RWPE2 (cell line): ENCODE measurements around the gene EHD4.

ENCODE experiments used
- ATAC-seq: fragments of 200-7000 bp; cut with Tn5 transposase; 3 replicates; pipeline ENCODE4 v1.9.1; 2021; ENCODE audit warnings: low read depth
- DNase-seq: peaks from one replicate; pipeline ENCODE4 v3.0.0-alpha.2; 2020; ENCODE audit warnings: low spot score
- H3K27ac ChIP-seq: fragments of 450-650 bp; 2 replicates; pipeline ENCODE4 v1.5.1; 2017; ENCODE audit warnings: mild to moderate bottlenecking; ENCODE audit not compliant: poor library complexity, severe bottlenecking
- H3K27me3 ChIP-seq: fragments of 250-450 bp; sonication (Bioruptor Pico); 2 replicates; pipeline ENCODE4 v1.5.1; 2021; ENCODE audit warnings: mild to moderate bottlenecking, moderate library complexity; ENCODE audit not compliant: insufficient read depth, poor library complexity, severe bottlenecking
- H3K36me3 ChIP-seq: fragments of 250-450 bp; sonication (Bioruptor Pico); 2 replicates; pipeline ENCODE4 v1.5.1; 2020; ENCODE audit warnings: low read depth, mild to moderate bottlenecking, moderate library complexity
- H3K4me1 ChIP-seq: fragments of 250-450 bp; sonication (Bioruptor Pico); 2 replicates; pipeline ENCODE4 v1.5.1; 2021; ENCODE audit warnings: mild to moderate bottlenecking, moderate library complexity; ENCODE audit not compliant: insufficient read depth, poor library complexity, severe bottlenecking
- H3K4me3 ChIP-seq: fragments of 250-450 bp; sonication (Bioruptor Pico); 2 replicates; pipeline ENCODE4 v1.5.1; 2021; ENCODE audit warnings: mild to moderate bottlenecking, moderate library complexity; ENCODE audit not compliant: severe bottlenecking
- H3K9me3 ChIP-seq: fragments of 250-450 bp; sonication (Bioruptor Pico); 2 replicates; pipeline ENCODE4 v1.5.1; 2021; ENCODE audit warnings: mild to moderate bottlenecking, moderate library complexity; ENCODE audit not compliant: severe bottlenecking
- CTCF ChIP-seq: fragments of 450-650 bp; IDR thresholded peaks from one replicate; pipeline ENCODE4 v1.5.1; 2017; ENCODE audit warnings: mild to moderate bottlenecking, moderate library complexity; ENCODE audit not compliant: poor library complexity, severe bottlenecking

The EHD4 gene

GRCh38 chr15:41950489-41950888 lies 21.9 kb downstream of the EHD4 start:
- no peak for DNase-seq
- TF ChIP-seq CTCF, result no peak
- no peak overlapping the region for H3K4me3 ChIP-seq
- H3K4me1 ChIP-seq, result peaks cover 19% of the 10 kb centered on the region
- ATAC-seq, result no peak
- H3K27me3 ChIP-seq, result no peaks in the 10 kb centered on the region
- H3K9me3 ChIP-seq, result no peaks in the 10 kb centered on the region
- no peak overlapping the region for H3K27ac ChIP-seq
- peaks cover 58% of the 10 kb centered on the region for H3K36me3 ChIP-seq

DNA sequence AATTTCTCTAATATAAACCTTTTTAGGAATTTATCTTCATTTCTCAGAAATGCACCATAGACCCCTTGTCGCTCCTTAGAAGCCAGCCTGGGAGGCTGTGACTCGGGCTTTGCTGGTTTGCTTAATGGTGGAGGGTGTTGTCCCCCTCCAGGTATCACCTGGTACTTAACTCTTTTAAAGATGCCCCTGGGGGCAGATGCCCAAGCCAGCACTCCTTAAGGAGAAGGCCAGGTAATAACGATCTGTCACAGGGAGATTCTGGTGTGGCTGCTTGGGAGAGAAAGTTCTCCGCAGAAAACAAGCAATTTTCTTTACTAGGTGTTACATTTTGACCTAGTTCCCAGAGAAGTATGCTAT lies 22.3 kb downstream of the EHD4 start:
- no peak for TF ChIP-seq CTCF
- Histone ChIP-seq H3K9me3 (no peaks in the 10 kb centered on the region), H3K27me3 (no peaks in the 10 kb centered on the region), H3K4me3 (no peak overlapping the region), H3K36me3 (peaks cover 58% of the 10 kb centered on the region), H3K27ac (no peak overlapping the region), H3K4me1 (peaks cover 20% of the 10 kb centered on the region)
- DNase-seq (no peak), ATAC-seq (no peak)

GRCh38 chr15:41949401-41950126 lies 22.8 kb downstream of the EHD4 start:
- DNase-seq (no peak), ATAC-seq (no peak)
- Histone ChIP-seq H3K9me3 (no peaks in the 10 kb centered on the region), H3K27ac (no peak overlapping the region), H3K27me3 (no peaks in the 10 kb centered on the region), H3K4me1 (peaks cover 26% of the 10 kb centered on the region), H3K4me3 (no peak overlapping the region), H3K36me3 (peaks cover 56% of the 10 kb centered on the region)
- no peak for TF ChIP-seq CTCF

GRCh38 chr15:41948490-41948889 lies 23.9 kb downstream of the EHD4 start:
- Histone ChIP-seq H3K36me3 (peaks cover 53% of the 10 kb centered on the region), H3K27me3 (no peaks in the 10 kb centered on the region), H3K9me3 (no peaks in the 10 kb centered on the region), H3K27ac (peak overlapping the region; percentile 95), H3K4me3 (no peak overlapping the region), H3K4me1 (peaks cover 36% of the 10 kb centered on the region)
- no peak for DNase-seq
- TF ChIP-seq CTCF, result no peak
- ATAC-seq, result no peak

DNA sequence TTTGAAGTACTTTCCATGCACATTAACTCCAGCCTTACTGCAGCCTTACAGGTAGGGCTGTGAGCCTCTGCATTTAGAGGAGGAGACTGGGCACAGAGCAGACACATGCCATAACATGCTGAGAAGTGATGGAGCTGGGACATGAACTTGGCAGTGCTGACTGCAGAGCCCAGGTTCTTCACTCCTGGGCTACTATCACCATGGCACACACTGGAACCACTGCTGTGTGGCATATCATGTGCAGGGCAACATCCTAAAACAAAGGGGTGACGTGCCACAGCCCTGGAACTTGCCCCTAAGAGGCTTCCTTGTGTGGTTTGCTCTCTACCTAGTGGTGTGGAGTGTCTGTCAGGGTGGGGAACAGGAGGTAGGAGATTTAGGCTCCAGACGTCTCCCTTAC lies 25.4 kb downstream of the EHD4 start:
- Histone ChIP-seq H3K36me3 (peaks cover 52% of the 10 kb centered on the region), H3K4me1 (peaks cover 41% of the 10 kb centered on the region), H3K9me3 (no peaks in the 10 kb centered on the region), H3K4me3 (no peak overlapping the region), H3K27ac (peak overlapping the region; percentile 95), H3K27me3 (no peaks in the 10 kb centered on the region)
- ATAC-seq, result peak; percentile 71
- no peak for DNase-seq
- no peak for TF ChIP-seq CTCF
